ACC112 (cell line): ENCODE measurements around the gene KEL.

Experiments used
- H2AFZ ChIP-seq: fragments of 200-600 bp; sonication (generic); one replicate; pipeline ENCODE4 v1.6.0; 2017; ENCODE audit warnings: antibody characterized with exemption, low read length; ENCODE audit not compliant: unreplicated experiment
- H3K27ac ChIP-seq: fragments of 200-600 bp; sonication (generic); 2 replicates; pipeline ENCODE4 v1.5.1; 2014; ENCODE audit warnings: low read depth, mild to moderate bottlenecking, antibody characterized with exemption, low read length, moderate library complexity
- H3K27me3 ChIP-seq: fragments of 200-600 bp; sonication (generic); 2 replicates; pipeline ENCODE4 v1.6.1; 2014; ENCODE audit warnings: mild to moderate bottlenecking, antibody characterized with exemption, low read length, moderate library complexity, mixed read lengths; ENCODE audit not compliant: insufficient read depth
- H3K36me3 ChIP-seq: fragments of 200-600 bp; sonication (generic); 2 replicates; pipeline ENCODE4 v1.6.1; 2016; ENCODE audit warnings: mild to moderate bottlenecking, antibody characterized with exemption, low read length, moderate library complexity, mixed read lengths; ENCODE audit not compliant: insufficient read depth
- H3K4me1 ChIP-seq: fragments of 200-600 bp; sonication (generic); one replicate; pipeline ENCODE4 v1.6.1; 2016; ENCODE audit warnings: low read length, mixed read lengths; ENCODE audit not compliant: insufficient read depth, unreplicated experiment, control insufficient read depth
- H3K4me3 ChIP-seq: fragments of 200-600 bp; sonication (generic); 2 replicates; pipeline ENCODE4 v1.5.1; 2014; ENCODE audit warnings: mild to moderate bottlenecking, low read depth, low read length
- H3K79me2 ChIP-seq: fragments of 200-600 bp; sonication (generic); one replicate; pipeline ENCODE4 v1.6.0; 2016; ENCODE audit warnings: low read length; ENCODE audit not compliant: control insufficient read depth, unreplicated experiment, insufficient read depth

The KEL gene

DNA sequence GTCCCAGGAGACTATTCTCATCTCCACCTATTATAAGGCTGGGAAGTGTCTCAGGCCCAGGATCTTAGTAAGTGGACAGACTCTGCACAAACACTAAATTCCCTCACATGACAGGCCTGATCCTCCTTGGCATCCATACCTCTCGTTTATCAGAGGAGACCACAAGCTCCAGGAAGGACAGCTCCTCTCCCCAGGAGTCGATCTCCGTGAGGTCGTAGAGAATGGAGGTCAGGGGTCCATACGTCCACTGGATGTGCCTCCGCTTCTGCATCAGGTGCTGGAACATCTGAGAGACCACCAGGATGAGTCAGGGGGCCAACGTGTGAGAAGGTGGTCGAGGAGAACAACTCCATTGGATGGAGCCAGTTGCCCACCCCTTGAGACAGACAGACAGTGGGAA is 34.2 kb downstream of the KEL start:
- Histone ChIP-seq H3K27me3 (peaks cover 8% of the 10 kb centered on the region), H3K4me1 (no peaks in the 10 kb centered on the region), H3K4me3 (no peak overlapping the region), H3K79me2 (no peaks in the 10 kb centered on the region), H3K36me3 (no peaks in the 10 kb centered on the region), H2AFZ (no peak overlapping the region), H3K27ac (no peak overlapping the region)

GRCh38 chr7:142927085-142927745 is 34.9 kb downstream of the KEL start:
- H3K4me3 ChIP-seq, result no peak overlapping the region
- peaks cover 8% of the 10 kb centered on the region for H3K27me3 ChIP-seq
- H3K4me1 ChIP-seq, result no peaks in the 10 kb centered on the region
- no peak overlapping the region for H3K27ac ChIP-seq
- no peak overlapping the region for H2AFZ ChIP-seq
- no peaks in the 10 kb centered on the region for H3K36me3 ChIP-seq
- H3K79me2 ChIP-seq, result no peaks in the 10 kb centered on the region

- Histone ChIP-seq H3K27ac (no peak overlapping the region), H3K36me3 (no peaks in the 10 kb centered on the region), H3K79me2 (no peaks in the 10 kb centered on the region), H2AFZ (no peak overlapping the region), H3K4me1 (no peaks in the 10 kb centered on the region), H3K4me3 (no peak overlapping the region), H3K27me3 (peaks cover 14% of the 10 kb centered on the region)
Observed at GRCh38 chr7:142925413-142925812, 36.8 kb downstream of the KEL start.

GRCh38 chr7:142923391-142923790 is 38.8 kb downstream of the KEL start:
- no peak overlapping the region for H2AFZ ChIP-seq
- no peak overlapping the region for H3K27ac ChIP-seq
- no peaks in the 10 kb centered on the region for H3K4me1 ChIP-seq
- no peaks in the 10 kb centered on the region for H3K36me3 ChIP-seq
- no peak overlapping the region for H3K4me3 ChIP-seq
- peaks cover 27% of the 10 kb centered on the region for H3K27me3 ChIP-seq
- no peaks in the 10 kb centered on the region for H3K79me2 ChIP-seq

- Histone ChIP-seq H3K4me1 (no peaks in the 10 kb centered on the region), H3K4me3 (no peak overlapping the region), H3K36me3 (no peaks in the 10 kb centered on the region), H2AFZ (no peak overlapping the region), H3K27me3 (peaks cover 46% of the 10 kb centered on the region), H3K27ac (no peak overlapping the region), H3K79me2 (no peaks in the 10 kb centered on the region)
Observed at GRCh38 chr7:142919656-142920055, 42.5 kb downstream of the KEL start.

GRCh38 chr7:142918901-142919300 is 43.3 kb downstream of the KEL start:
- no peak overlapping the region for H2AFZ ChIP-seq
- peaks cover 46% of the 10 kb centered on the region for H3K27me3 ChIP-seq
- no peaks in the 10 kb centered on the region for H3K79me2 ChIP-seq
- no peaks in the 10 kb centered on the region for H3K4me1 ChIP-seq
- H3K36me3 ChIP-seq, result no peaks in the 10 kb centered on the region
- no peak overlapping the region for H3K27ac ChIP-seq
- no peak overlapping the region for H3K4me3 ChIP-seq

DNA sequence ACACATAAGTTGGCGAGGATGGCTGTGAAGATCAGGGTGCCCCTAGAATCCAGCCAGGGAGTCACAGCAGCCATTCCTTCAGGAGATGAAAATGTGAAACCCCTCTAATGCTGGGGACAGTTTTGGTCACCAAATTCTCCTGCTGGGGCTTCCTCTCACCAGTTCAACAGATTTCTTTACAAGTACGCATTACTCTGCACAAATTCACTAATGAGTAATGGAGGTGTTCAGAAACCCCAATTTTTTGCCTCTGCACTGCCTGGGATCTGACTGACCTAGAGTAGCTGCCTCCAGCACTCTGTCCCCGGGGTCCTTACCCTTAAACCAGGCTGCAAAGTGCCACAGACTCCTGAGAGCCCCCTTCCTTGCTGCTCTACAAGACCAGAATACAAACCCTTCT is 44.7 kb downstream of the KEL start:
- Histone ChIP-seq H3K36me3 (no peaks in the 10 kb centered on the region), H3K79me2 (no peaks in the 10 kb centered on the region), H2AFZ (no peak overlapping the region), H3K4me1 (no peaks in the 10 kb centered on the region), H3K4me3 (no peak overlapping the region), H3K27me3 (peaks cover 48% of the 10 kb centered on the region), H3K27ac (no peak overlapping the region)

DNA sequence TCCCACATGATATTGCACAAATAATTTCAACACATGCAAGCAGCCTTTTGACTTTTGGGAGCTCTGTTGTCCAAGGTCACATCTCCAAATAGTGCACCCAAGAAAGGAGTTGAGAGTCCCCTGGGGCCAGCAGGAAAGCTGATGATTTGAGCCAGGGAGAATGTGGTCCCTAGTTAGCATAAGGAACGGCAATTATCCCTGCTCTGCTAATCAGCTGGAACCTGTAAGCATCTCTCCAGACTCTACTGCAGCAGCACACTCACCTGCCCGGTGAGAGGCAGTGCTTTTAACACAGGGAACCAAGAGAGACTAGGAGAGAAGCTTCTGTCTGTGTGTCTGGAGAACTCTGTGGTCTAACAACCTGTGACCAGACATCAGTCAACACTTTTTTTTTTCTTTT is 45.7 kb downstream of the KEL start:
- H3K27ac ChIP-seq, result no peak overlapping the region
- no peak overlapping the region for H2AFZ ChIP-seq
- H3K27me3 ChIP-seq, result peaks cover 50% of the 10 kb centered on the region
- no peaks in the 10 kb centered on the region for H3K36me3 ChIP-seq
- no peak overlapping the region for H3K4me3 ChIP-seq
- no peaks in the 10 kb centered on the region for H3K4me1 ChIP-seq
- H3K79me2 ChIP-seq, result no peaks in the 10 kb centered on the region

- Histone ChIP-seq H2AFZ (no peak overlapping the region), H3K79me2 (no peaks in the 10 kb centered on the region), H3K36me3 (no peaks in the 10 kb centered on the region), H3K4me1 (no peaks in the 10 kb centered on the region), H3K27ac (no peak overlapping the region), H3K4me3 (no peak overlapping the region), H3K27me3 (peaks cover 61% of the 10 kb centered on the region)
Observed at GRCh38 chr7:142915315-142915714, 46.8 kb downstream of the KEL start.

DNA sequence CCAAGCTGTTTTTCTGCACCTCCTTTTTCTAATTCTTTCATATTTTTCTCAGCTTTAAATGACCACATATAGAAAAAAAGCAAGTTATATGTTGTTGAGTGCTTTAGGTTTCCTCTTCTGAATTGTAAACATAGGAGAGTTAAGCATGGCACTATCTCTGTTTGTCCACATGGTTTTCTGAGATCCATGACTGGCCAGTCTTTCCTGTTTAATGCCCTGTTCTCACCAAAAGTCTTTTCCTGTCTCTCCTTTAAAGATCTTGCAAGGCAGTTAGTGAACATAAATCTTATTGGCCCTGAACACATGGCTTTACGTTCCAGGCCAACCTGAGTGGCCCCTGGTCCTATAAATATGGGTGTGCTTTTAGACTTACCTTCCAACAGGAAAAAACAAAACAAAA is 48.0 kb downstream of the KEL start:
- no peaks in the 10 kb centered on the region for H3K4me1 ChIP-seq
- H3K4me3 ChIP-seq, result no peak overlapping the region
- no peak overlapping the region for H2AFZ ChIP-seq
- H3K36me3 ChIP-seq, result no peaks in the 10 kb centered on the region
- no peak overlapping the region for H3K27ac ChIP-seq
- H3K27me3 ChIP-seq, result peaks cover 57% of the 10 kb centered on the region
- H3K79me2 ChIP-seq, result no peaks in the 10 kb centered on the region

DNA sequence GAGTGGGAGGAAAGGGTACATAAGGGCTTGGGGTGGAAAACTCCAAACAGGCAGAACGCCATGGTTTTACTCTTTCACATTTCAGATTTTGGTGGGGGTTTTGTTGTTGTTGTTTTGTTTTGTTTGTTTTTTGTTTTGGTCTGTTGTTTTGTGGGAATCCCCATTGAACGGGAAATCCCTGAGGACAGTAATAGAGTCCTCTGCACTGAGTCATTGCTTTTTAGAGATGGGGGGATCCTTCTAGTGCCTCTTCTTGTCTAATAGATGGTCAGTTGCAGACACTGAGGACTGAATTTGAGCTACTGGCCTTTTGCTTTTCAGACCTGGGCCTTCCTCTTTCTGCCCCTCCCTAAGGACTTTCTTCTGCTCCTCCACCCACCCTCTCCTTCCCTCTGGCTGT is 48.6 kb downstream of the KEL start:
- Histone ChIP-seq H3K27ac (no peak overlapping the region), H3K4me1 (no peaks in the 10 kb centered on the region), H2AFZ (no peak overlapping the region), H3K27me3 (peaks cover 53% of the 10 kb centered on the region), H3K79me2 (no peaks in the 10 kb centered on the region), H3K36me3 (no peaks in the 10 kb centered on the region), H3K4me3 (no peak overlapping the region)
